T-helper 1 cell treated with Interleukin-12 subunit alpha and Interleukin-12 subunit beta and Interleukin-4 antibody, amounts not matched to agents 30 ng/mL and 1 ng/mL, for 36 hours (primary cell): ENCODE data around the gene ZNF302. TPM values are rescaled to one million over a fixed set of nuclear protein-coding genes. Genes with fewer than 3 reads are reported as not detected.
"Not testable (repeated sequence)": the region's sequence is repeated elsewhere in the genome, so short reads cannot be mapped to it uniquely, and the experiment has no call there.

Source experiments
- intact Hi-C: fragments of 100-400 bp; cut with micrococcal nuclease; formaldehyde crosslinking; loops from one replicate; pipeline ENCODE4 v1.15.1; 2024
- total RNA-seq: library from RNA; stranded (reverse); gene quantifications from 2 replicates; pipeline ENCODE4 v1.2.3, GENCODE V29; 2022

The ZNF302 gene
- 23.9 and 24.0 TPM in 2 replicates for total RNA-seq

DNA sequence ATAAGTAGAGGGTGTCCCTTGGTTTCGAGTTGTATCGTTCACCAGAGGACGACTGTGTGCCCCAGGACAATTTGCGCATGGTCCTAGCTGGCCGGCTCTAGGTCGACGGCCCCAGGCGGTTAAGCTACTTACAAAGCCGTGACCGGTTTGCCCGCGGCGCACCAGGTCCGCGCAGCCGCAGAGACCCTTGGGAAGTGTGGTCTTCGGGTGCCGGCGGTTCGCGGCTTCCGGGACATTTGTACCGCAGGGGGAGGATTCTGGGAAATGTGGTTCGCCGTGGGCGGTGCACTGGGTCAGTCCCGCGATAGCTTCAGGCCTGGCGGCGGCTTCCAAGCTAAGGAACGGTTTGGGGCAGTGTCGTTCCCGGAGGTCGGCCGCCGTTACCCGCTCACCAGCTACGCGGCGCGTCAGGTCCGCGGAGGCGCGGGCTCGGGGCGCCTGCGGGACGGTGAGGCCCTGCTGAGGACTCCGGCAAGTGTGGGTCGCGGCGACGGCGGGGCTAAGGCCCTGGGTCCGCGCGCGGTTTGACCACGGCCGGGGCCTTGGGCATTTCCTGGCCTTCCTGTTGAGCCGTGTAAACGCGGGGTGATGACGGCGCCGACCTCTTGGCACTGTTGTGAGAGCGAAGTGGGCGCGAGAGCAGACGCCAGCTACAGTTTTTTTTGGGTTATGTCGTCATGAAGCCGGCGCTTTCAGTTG, at the start of gene ZNF302:
Gene ZNF302, plus strand, starts transcription at position 293 of the 699 bp plus-strand sequence. CDS start 1,127 bp downstream, outside the sequence.
- intact Hi-C loops: loop anchor here (1.0 to 5.0 kb wide), 11 partner anchors 10 to 1070 kb away; partner anchors contain the start of genes LIN37, LSM14A, PSENEN and U2AF1L4

DNA sequence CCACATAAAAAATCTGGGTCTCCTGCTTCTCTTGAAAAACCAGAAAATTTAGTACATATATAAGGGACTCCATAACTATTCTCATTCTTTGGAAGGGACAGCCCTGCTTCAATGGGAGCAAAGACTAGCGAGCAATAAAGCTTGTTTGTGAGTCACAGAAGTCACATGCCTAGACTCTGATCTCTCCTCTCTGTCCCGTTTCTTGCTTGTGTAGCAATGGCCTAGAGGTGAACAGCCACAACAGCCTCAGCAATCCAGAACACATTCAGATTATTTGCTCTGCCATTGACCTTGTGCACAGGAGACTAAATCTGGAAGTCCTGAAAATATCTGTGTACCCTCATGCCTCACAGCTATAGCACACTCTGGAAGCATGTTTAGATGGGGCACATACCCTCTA, 43.7 kb upstream of the ZNF302 start:
- intact Hi-C loops: loop anchor here (10.0 kb wide), 1 partner anchor 201 kb away; no protein-coding TSS in a partner anchor

DNA sequence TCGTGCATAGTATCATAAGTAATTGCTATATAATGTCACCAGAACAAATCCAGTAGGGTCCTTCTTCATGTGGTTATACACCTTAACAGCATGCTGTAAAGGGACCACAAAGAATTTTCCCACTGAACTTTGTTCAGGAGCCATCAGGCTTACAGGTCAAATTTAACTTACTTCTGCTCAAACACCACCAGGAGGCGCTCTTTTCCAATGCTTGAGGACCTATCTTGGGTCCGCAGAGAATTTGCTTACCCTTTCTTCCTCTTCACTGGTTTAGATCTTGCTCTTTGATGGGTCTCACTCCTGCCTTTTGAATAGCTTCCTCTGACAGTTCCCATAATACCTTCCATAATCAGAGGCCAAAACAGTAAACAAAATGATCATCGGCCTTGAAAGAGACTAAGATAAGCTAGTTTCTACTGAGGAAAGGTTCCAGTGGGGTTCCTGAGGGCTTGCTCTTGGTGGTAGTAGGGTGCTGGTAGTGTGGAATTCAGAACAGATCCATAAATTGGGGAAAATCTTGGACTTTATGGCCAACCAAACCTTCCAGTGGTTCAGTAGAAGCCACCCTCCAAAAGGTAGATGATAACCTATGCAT, 37.9 kb upstream of the ZNF302 start:
- intact Hi-C loops: loop anchor here (1.0 to 10.0 kb wide), 4 partner anchors 24 to 373 kb away; no protein-coding TSS in a partner anchor

DNA sequence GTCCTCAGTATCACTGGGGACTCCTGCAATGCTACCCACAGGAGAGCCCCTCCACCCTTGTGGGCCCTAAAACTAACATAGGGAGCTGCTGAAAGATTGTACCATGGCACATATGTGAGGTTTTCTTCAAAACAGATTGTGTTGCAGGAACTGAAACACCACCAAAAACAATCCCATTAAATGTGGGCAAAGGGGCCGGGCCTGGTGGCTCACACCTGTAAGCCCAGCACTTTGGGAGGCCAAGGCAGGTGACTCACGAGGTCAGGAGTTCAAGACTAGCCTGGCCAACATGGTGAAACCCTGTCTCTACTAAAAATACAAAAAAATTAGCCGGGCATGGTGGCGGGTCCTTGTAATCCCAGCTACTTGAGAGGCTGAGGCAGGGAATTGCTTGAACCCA, 35.2 kb upstream of the ZNF302 start:
- intact Hi-C loops: no loop called here

DNA sequence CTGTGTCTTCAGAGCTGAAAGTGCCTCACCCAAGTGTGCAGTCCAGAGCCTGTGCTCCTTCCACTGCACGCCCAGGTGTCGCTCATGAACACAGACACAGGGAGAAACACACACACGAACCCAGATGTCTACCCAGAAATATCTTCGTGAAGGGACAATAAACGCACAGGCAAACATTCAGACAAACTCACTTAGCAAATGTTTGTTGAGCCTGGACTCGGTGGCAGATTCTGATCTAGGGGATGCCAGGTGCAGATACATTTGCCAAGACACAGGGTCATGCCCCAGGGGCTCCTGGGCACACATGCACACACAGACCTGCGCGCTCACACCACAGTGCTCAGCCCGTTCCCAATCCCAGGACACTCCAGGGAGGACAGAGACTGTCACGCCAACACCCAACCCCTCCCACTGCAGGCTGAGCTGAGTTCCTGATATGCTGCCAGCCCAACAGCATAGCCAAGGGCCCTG, 32.5 kb upstream of the ZNF302 start:
- intact Hi-C loops: no loop called here

DNA sequence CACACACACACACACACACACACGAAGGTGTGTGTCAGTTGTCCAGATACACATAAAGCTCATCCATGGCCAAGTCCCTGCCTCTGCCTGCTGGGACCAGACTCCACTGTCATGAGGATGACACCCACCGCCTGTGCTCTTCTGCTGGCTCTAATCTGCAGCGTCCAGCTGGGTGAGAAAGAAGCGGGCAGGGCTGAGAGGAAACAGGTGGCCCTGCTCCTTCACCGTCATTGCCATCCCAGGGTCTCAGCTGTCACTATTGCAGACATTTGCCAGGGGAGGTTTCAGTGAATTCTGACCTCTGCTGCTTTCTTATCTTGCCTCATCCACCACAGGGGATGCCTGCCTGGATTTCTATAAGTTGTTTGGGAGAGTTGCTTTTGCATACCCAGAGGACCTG, 31.9 kb upstream of the ZNF302 start:
- intact Hi-C loops: no loop called here

DNA sequence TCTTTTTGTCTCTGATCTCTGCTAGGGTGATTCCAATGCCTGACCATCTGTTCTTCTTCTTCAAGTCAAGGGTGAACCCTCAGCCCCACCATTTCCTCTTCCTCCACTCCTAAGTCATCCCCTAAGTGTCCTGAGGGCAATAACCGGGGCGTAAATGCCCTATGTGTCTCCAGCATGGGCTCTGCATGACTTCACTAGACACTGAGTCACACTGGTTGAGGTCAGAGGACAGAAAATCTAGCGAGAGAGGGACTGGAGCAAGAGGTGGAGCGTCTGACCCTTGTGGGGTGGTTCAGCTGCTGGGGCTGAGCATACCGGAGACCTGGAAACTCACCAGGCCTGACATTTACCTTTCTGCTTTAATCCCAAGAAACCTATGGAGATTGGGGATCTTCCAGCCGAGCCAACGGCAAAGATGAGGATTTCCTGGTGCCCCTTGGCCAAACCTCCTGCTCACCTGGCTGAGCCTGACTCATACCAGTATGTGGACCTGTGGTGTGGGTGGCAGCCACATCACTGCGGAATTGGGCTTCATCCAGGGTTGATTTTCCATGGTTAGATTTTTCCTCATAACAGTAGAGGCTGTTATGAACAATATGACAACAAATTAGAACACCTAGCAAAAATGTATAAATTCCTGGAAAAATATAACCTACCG, 27.5 kb upstream of the ZNF302 start:
- intact Hi-C loops: no loop called here

DNA sequence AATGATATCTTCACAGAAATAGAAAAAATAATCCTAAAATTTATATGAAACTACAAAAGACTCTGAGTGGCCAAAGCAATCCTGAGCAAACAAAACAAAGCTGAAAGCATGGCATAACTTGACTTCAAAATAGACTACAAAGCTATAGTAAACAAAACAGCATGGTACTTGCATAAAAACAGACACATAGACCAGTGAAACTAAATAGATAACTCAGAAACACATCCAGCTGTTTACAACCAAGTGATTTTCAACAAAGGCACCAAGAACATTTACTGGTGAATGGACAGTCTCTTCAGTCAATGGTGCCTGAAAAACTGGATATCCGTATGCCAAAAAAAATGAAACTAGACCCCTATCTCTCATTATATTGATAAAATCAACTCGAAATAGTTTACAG, 25.7 kb upstream of the ZNF302 start:
- intact Hi-C loops: no loop called here

DNA sequence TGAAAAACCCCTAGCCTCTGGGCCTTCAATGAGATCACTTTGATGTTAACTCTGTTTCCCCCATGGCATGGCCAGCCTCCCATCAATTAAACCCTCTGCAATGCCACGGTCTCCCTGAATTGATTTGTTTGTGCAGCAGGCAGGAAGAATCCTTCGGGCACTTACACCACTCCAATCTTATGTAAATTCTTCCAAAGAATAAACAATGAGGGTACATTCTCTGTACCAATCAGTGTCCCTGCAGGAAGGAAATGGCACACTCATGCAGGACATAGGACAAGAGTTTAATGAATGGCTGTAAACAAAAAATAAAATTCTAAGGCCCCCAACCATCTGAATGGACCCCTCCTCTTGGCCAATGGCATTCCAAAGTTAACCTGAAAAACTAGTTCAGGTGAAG, 22.7 kb upstream of the ZNF302 start:
- intact Hi-C loops: no loop called here

DNA sequence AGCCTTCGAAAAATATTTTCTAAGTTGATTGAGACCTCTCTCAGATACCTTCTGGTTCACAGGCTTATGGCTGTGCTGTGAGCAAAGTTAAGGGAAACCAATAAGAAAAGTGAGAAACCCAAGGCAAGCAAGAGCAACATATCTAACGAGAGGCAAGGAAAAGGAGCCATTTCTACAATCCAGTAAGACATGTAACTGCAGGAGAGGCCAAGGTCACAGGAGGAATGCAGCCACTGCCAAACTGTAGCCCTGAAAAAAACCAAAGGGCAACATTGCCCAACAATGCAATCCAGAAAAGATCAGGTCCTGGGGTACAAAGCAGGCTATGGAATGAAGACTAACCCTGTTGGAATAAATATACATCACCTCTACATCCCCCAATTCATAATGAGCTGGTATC, 21.8 kb upstream of the ZNF302 start:
- intact Hi-C loops: no loop called here

DNA sequence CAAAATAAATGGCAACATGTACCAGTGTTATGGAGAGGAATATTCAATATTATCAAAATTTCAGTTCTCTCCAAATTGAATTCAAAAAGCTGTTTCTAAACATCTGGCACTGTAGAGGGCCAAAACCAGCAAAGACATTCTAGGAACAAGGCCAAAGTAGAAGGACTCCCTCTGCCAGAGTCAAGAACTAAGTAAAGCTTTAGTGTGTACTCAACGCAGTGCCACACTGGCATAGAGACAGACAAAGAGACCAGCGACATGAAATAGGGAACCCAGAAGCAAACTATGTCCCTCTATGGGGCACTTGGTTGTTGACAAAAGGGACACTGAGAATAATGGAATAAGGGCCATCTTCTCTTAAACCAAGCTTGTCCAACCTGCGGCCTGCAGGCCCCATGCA, 16.1 kb upstream of the ZNF302 start:
- intact Hi-C loops: no loop called here

DNA sequence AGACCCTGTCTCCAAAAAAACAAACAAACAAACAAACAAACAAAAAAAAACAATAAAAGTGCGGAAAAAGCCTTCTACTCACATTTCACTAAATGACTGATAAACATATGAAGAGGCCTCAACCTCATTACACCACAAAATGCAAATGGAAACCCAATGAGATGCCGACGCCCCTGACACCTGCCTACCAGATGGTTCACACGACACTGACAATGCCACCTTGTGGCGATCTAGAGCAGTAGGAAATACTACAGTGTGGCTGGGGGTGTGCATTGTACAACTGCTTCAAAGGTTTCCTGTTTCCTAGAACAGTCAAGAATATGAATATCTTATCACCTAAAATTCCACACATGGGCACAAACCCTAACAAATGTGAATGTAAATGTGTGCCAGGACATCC, 14.6 kb upstream of the ZNF302 start:
- intact Hi-C loops: loop anchor here (1.0 kb wide), 2 partner anchors 14 to 24 kb away; partner anchors contain the start of genes SCGB2B2 and ZNF302

DNA sequence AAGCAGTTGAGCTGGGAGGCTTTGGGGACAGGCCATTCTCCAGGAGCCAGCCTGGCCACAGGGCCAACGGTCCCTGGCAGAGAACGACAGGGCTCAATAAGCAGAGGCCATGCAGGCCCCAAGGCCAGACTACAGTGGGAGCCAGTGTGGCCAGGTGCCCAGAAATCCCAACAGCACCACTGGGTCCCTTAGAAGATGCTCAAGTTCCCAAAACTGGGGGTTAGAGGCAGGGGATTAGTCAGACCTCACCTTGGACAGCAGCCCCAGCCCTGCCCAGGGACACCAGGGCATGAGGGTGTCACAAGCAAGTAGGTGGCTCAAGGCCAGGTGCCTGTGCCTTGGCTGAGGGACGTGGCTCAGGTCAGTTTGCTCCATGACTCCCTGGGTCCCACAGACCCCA, 13.3 kb upstream of the ZNF302 start:
- intact Hi-C loops: no loop called here

DNA sequence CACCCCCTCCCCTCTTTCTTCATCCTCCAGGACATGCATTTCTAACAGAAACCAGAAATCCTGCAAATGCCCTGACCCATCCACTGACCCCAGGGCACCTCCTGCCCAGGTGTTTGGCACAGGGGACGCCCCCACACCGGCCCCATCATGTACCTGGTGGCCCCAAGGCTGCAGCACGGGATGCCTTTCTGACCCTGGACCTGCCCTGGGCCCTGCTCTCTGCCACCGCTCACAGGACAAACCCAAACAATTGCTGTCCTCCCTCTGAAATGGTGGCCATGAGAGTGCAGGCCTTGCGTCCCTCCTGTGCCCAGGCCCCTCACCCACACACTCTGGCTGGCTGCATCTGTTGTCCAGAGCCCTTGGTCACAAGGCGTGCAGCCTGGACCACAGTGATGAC, 12.6 kb upstream of the ZNF302 start:
- intact Hi-C loops: no loop called here

DNA sequence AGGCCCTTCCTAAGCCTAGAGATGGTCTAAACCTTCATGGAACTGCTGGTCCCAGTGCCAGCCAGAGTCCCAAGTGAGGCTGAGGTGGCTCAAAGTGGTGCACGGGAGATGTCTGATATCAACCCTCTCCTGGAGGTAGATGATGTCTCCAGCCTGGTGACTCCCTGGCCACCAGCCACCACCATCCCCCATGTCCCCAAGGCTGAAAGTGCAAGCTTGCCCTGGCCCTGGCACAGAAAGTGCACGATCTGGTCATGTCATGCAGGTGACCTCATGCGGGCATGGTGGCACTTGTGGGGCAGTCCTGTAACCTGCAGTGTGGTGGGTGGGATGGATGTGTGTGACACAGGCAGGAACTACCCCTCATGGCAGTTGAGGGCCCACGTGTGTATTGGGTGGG, 12.2 kb upstream of the ZNF302 start:
- intact Hi-C loops: not testable (repeated sequence)

DNA sequence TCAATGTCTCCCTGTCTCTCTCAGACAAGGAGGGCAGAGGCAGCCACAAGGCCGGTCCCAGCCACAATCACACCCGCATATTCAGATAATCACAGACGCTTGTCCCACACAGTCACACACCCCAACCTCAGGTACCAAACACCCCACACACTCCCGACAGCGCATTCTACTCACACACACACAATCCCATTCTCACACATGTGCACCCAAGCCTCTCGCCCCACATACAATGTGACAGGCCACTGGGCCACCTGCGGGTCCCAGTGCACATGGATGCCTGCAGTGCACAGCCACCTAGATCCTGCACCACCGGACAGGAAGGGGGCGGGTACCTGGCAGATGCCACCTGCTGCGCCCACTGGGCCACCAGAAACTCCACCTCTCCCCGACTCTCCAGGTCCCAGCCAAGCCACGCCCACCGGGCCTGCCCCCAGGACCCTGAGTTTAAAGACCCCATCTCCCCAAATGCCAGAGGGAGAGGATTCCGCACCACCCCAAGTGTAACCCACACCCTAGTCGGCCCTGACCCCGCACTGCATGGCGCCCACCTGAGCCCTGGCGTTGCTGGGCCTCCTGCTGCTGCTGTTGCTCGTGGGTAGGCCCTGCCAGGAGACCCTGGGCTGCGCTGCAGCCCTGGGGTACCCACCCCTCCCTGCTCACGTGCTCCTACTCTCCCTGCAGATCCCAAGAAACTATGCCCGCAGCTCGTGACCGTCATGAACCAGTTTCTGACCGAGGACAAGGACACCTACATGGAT, 11.1 kb upstream of the ZNF302 start:
- intact Hi-C loops: no loop called here

DNA sequence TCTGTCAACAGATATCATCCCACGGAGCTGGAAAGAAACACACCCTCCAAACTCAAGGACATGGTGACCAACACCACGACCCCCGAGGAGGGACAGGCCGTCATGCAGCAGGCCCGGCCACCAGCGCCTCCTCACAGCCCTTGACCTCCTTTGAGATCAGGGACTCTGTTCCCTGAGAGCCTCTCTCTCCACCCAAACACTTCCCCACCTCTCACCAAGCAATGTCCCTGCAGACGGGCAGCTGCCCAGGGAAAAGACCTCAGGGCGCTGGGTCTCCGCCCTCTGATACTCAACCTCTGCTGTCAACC, 10.6 kb upstream of the ZNF302 start:
- intact Hi-C loops: loop anchor here (1.0 kb wide), 1 partner anchor 10 kb away; the partner anchor contains the start of genes SCGB2B2 and ZNF302

DNA sequence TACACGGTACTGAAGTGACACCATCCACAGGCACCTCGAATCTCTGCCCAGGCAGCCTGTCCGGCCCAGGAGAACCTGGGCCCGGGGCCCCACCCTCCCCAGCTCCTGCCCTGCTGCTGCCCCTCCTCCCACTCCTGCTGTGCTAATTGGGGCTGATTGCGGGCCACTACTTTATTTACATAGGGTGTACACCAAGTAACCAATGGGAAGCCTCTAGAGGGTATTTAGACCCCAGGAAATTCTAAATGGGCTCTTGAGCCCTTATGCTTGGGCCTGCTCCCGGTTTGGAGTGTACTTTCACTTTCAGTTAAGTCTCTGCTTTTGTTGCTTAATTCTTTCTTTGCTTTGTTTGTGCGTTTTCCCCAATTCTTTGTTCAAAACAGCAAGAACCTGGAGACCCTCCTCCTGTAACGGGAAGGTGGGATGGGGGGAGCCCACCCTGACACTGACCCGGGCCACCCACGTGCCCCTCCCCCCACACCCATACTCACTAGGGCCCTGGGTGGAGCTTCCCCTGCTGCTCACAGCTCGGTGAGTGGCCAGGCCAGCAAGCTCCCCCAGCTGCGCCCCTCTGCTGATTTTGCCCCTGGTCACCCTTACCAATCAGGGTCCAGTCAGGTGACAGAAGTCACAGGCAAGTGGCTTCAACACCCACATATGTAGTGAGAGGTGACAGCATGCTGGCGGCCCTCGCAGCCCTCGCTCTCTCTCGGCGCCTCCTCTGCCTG, 10.0 kb upstream of the ZNF302 start:
- intact Hi-C loops: loop anchor here (1.0 kb wide), 1 partner anchor 10 kb away; the partner anchor contains the start of genes SCGB2B2 and ZNF302

DNA sequence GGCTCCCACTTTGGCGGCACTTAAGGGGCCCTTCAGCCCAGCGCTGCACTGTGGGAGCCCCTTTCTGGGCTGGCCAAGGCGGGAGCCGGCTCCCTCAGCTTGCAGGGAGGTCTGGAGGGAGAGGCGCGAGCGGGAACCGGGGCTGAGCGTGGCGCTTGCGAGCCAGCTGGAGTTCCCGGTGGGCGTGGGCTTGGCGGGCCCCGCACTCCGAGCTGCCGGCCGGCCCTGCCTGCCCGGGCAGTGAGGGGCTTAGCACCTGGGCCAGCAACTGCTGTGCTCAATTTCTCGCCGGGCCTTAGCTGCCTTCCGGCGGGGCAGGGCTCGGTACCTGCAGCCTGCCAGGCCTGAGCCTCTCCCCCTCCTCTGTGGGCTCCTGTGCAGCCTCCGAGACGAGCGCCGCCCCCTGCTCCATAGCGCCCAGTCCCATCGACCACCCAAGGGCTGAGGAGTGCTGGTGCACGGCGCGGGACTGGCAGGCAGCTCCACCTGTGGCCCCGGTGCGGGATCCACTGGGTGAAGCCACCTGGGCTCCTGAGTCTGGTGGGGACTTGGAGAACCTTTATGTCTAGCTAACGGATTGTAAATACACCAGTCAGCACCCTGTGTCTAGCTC, 9.3 kb upstream of the ZNF302 start:
- intact Hi-C loops: not testable (repeated sequence)

DNA sequence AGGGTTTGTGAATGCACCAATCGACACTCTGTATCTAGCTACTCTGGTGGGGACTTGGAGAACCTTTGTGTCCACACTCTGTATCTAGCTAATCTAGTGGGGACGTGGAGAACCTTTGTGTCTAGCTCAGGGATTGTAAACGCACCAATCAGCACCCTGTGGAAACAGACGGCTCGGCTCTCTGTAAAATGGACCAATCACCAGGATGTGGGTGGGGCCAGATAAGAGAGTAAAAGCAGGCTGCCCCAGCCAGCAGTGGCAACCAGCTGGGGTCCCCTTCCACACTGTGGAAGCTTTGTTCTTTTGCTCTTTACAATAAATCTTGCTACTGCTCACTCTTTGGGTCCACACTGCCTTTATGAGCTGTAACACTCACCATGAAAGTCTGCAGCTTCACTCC, 8.8 kb upstream of the ZNF302 start:
- intact Hi-C loops: not testable (repeated sequence)
